ENCODE results near the gene TMEM176A.
A peak's percentile ranks its signal among the peaks of the same experiment; 100 is the strongest.

DNA sequence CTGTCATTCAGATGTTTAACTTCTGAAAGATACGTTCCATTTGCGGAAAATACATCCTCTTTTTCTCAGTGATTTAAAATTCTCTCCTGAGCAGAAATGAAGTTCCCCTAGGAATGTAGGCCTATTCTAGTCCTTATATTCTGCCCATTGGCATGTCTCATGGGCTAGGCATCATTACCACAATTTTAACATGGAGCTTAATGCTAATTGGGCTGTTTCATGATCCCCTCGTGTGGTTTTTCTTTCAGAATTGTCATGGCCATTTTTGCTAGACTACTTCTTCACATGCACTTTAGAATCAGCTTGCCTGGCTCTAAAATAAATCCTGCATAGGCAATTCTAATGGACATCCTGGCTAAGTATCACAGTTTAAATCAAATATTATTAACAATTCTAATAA, 1.4 kb upstream of the TMEM176A start:
- TF ChIP-seq, protein P1, sequence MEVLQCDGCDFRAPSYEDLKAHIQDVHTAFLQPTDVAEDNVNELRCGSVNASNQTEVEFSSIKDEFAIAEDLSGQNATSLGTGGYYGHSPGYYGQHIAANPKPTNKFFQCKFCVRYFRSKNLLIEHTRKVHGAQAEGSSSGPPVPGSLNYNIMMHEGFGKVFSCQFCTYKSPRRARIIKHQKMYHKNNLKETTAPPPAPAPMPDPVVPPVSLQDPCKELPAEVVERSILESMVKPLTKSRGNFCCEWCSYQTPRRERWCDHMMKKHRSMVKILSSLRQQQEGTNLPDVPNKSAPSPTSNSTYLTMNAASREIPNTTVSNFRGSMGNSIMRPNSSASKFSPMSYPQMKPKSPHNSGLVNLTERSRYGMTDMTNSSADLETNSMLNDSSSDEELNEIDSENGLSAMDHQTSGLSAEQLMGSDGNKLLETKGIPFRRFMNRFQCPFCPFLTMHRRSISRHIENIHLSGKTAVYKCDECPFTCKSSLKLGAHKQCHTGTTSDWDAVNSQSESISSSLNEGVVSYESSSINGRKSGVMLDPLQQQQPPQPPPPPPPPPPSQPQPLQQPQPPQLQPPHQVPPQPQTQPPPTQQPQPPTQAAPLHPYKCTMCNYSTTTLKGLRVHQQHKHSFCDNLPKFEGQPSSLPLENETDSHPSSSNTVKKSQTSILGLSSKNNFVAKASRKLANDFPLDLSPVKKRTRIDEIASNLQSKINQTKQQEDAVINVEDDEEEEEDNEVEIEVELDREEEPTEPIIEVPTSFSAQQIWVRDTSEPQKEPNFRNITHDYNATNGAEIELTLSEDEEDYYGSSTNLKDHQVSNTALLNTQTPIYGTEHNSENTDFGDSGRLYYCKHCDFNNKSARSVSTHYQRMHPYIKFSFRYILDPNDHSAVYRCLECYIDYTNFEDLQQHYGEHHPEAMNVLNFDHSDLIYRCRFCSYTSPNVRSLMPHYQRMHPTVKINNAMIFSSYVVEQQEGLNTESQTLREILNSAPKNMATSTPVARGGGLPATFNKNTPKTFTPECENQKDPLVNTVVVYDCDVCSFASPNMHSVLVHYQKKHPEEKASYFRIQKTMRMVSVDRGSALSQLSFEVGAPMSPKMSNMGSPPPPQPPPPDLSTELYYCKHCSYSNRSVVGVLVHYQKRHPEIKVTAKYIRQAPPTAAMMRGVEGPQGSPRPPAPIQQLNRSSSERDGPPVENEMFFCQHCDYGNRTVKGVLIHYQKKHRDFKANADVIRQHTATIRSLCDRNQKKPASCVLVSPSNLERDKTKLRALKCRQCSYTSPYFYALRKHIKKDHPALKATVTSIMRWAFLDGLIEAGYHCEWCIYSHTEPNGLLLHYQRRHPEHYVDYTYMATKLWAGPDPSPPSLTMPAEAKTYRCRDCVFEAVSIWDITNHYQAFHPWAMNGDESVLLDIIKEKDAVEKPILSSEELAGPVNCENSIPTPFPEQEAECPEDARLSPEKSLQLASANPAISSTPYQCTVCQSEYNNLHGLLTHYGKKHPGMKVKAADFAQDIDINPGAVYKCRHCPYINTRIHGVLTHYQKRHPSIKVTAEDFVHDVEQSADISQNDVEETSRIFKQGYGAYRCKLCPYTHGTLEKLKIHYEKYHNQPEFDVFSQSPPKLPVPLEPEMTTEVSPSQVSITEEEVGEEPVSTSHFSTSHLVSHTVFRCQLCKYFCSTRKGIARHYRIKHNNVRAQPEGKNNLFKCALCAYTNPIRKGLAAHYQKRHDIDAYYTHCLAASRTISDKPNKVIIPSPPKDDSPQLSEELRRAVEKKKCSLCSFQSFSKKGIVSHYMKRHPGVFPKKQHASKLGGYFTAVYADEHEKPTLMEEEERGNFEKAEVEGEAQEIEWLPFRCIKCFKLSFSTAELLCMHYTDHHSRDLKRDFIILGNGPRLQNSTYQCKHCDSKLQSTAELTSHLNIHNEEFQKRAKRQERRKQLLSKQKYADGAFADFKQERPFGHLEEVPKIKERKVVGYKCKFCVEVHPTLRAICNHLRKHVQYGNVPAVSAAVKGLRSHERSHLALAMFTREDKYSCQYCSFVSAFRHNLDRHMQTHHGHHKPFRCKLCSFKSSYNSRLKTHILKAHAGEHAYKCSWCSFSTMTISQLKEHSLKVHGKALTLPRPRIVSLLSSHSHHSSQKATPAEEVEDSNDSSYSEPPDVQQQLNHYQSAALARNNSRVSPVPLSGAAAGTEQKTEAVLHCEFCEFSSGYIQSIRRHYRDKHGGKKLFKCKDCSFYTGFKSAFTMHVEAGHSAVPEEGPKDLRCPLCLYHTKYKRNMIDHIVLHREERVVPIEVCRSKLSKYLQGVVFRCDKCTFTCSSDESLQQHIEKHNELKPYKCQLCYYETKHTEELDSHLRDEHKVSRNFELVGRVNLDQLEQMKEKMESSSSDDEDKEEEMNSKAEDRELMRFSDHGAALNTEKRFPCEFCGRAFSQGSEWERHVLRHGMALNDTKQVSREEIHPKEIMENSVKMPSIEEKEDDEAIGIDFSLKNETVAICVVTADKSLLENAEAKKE (CRISPR knock-in tag; IDR thresholded peaks at IDR 0.05), result no peak
- TF ChIP-seq, protein P2, sequence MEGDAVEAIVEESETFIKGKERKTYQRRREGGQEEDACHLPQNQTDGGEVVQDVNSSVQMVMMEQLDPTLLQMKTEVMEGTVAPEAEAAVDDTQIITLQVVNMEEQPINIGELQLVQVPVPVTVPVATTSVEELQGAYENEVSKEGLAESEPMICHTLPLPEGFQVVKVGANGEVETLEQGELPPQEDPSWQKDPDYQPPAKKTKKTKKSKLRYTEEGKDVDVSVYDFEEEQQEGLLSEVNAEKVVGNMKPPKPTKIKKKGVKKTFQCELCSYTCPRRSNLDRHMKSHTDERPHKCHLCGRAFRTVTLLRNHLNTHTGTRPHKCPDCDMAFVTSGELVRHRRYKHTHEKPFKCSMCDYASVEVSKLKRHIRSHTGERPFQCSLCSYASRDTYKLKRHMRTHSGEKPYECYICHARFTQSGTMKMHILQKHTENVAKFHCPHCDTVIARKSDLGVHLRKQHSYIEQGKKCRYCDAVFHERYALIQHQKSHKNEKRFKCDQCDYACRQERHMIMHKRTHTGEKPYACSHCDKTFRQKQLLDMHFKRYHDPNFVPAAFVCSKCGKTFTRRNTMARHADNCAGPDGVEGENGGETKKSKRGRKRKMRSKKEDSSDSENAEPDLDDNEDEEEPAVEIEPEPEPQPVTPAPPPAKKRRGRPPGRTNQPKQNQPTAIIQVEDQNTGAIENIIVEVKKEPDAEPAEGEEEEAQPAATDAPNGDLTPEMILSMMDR (conservative IDR thresholded peaks at IDR 0.05; ENCODE audit: low read depth in 2 of 2), result no peak
- peak; percentile 14 for TF ChIP-seq EZH2 (IDR thresholded peaks at IDR 0.05; ENCODE audit: low read depth, unreplicated experiment)
- no peak for TF ChIP-seq POLR2AphosphoS5 (IDR thresholded peaks at IDR 0.05; ENCODE audit: low read depth)
- TF ChIP-seq, protein P3, sequence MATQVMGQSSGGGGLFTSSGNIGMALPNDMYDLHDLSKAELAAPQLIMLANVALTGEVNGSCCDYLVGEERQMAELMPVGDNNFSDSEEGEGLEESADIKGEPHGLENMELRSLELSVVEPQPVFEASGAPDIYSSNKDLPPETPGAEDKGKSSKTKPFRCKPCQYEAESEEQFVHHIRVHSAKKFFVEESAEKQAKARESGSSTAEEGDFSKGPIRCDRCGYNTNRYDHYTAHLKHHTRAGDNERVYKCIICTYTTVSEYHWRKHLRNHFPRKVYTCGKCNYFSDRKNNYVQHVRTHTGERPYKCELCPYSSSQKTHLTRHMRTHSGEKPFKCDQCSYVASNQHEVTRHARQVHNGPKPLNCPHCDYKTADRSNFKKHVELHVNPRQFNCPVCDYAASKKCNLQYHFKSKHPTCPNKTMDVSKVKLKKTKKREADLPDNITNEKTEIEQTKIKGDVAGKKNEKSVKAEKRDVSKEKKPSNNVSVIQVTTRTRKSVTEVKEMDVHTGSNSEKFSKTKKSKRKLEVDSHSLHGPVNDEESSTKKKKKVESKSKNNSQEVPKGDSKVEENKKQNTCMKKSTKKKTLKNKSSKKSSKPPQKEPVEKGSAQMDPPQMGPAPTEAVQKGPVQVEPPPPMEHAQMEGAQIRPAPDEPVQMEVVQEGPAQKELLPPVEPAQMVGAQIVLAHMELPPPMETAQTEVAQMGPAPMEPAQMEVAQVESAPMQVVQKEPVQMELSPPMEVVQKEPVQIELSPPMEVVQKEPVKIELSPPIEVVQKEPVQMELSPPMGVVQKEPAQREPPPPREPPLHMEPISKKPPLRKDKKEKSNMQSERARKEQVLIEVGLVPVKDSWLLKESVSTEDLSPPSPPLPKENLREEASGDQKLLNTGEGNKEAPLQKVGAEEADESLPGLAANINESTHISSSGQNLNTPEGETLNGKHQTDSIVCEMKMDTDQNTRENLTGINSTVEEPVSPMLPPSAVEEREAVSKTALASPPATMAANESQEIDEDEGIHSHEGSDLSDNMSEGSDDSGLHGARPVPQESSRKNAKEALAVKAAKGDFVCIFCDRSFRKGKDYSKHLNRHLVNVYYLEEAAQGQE (IDR thresholded peaks at IDR 0.05; ENCODE audit: unreplicated experiment), result no peak
